NCI-H69 (cell line): ENCODE results near the gene TOP3B.

Experiments used
- DNase-seq: peaks from one replicate; lab custom pipeline; 2025; lab: John Stamatoyannopoulos, UW

The TOP3B gene

DNA sequence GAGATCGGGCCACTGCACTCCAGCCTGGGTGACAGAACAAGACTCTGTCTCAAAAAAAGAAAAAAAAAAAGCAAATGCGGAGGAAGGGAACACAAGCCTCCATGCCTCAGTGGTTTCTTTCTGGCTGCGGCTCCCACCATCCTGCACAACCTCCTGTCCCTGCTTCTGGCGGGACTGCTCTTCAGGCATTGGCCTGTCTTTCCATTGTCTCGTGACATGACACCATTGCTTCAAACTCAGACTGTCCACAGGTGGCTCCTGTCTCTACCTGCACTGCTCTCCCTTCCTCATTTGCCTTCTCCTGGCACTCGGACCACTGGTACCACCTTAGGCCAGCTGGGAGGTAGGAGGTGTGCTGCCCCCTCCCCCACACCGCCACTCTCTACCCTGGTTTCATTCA, 19.3 kb downstream of the TOP3B start:
- DNase-seq: no peak

DNA sequence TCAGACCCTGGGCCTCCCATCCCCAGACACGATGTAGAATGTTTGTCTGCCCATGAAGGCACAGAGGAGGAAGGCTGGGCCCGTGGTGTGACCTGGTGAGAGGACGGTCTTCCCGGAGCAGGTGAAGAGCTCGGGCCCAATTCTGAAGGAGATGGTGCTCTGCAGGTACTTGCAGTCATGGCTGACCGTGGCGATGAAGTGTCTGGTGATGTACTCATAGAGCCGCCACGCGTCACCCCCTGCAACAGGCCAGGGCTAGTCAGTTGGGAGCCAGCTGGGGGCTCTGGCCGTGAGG, 20.0 kb downstream of the TOP3B start:
- no peak for DNase-seq

DNA sequence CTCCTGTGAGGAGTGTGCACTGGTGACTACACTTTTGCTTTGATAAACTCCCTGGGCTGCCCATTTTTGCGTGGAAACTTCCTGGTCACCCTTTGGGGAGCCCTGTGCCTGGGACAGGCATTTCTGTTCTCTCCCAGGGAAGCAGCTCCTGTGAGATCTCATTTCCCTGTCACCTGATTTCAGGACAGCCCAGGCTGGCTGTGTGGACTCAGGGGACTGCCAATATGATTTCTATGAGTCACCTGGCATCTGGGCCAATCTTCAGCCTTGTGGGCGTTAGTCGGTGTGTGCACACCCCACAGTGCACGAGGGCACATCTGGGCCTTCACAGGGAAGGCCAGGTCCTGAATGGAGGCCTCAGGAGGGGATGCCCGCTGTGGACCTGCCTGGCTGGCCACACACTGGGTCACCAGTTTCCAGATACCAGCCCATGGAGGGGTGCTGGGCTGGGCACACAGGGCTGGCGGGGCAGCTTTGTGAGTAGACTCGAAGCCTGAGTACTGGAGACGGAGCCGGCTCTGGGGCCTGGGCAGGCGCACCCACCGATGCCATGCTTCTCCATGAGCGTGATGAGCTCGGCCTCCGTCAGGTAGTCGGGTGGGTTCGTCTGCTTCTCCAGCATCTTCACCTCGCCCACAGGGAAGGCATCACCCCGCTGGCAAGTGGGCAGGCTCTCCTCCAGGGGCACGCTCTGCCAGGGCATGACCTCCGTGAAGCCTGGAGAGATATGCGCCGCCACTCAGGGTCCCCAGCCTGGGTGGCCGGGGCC, 20.5 kb downstream of the TOP3B start:
- peak; percentile 12 for DNase-seq

- DNase-seq: no peak
Observed at GRCh38 chr22:21961127-21961867, 21.3 kb downstream of the TOP3B start.

- no peak for DNase-seq
Observed at GRCh38 chr22:21960200-21961126, 22.1 kb downstream of the TOP3B start.

- no peak for DNase-seq
Observed at GRCh38 chr22:21959274-21960074, 23.1 kb downstream of the TOP3B start.

- no peak for DNase-seq
Observed at GRCh38 chr22:21958360-21959273, 24.0 kb downstream of the TOP3B start.

DNA sequence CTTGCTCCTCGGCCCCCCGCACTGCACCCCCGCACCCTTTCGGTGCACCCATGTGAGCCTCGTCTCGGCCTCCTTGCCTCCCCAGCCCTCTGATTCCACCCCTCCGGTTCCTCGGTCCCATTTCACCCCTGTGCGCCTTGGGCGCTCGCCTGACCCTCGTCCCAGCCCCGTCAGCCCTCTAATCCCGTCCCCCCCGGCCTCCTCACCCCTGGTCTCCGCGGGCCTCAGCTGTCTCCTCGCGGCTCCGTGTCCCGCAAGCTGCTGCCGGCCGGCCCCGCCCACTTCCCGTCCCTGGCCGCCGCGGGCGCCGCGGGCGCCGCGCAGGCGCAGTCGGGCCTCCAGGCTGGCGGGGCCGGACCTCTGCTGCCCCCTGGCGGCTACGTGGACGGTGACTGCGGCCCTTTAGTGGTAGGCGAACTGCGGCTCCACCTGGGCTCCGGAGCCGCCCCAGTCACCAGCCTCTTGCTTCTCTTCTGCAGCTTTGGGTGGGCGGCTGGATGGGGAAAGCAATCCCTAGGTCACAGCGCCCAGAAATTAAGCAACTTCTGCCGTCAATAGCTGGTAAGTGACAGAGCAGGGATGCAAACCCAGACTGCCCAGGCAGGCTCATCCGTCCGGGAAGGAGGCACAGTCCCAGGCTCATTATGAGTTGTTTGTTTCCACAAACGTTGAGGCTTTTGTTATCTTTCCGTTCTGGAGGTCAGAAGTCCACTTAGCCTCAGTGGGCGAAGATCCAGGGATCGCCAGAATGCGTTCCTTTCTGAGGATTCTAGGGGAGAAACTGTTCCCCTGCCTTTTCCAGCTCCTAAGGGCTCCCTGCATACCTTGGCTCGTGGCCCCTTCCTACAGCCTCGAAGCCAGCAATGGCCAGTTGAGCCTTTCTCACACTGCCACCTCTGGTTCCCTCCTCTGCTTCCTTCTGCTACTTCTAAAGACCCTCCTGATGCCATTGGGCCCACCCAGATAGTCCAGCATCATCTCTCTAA, 29.7 kb downstream of the TOP3B start, which contains the start of gene PPM1F:
Gene PPM1F (minus strand): TSS at position 263 of the 986 bp plus-strand sequence. CDS start 6,800 bp downstream, outside the sequence.
- peak; percentile 87 for DNase-seq

DNA sequence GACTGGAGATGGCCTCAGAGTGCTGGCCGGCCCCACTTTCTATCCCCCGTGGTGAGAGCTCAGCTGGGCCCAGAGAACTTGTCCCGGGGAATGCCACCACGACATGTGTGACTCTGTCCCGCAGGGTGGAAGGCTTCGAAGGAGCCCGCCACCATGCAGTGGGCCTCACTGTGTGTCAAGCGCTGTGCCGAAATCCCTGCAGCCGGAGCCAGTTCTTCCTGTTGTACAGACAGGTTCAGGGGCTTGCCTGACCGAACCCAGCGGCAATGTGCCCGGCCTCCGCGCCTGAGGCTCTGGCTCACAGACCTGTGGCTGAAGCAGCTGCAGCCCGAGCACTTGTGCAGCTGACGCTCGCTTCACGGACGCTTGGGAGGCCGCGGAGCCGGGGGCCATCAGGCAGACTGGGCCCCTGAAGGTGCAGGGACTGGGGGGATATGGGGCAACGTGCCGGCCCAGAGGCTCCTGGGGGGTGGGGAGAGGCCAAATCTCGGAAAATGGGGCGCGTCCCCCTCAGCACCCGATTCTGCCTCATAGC, 30.6 kb downstream of the TOP3B start:
- peak; percentile 28 for DNase-seq

DNA sequence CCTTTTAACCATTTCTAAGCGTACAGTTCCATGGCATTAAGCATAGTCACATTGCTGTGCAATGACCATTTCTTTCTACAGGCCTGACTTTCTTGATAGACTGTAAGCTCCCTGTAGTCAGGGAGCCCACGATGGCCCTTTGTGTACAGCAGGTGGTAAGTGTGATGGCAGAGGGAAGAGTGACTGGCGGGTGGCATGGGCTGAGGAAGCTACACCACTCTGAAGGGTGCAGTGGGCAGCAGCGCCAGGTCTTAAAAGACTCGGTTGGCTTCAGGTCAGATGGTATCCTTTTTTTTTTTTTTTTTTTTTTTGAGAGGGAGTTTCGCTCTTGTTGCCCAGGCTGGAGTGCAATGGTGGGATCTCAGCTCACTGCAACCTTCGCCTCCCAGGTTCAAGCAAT, 31.5 kb downstream of the TOP3B start:
- DNase-seq: no peak

DNA sequence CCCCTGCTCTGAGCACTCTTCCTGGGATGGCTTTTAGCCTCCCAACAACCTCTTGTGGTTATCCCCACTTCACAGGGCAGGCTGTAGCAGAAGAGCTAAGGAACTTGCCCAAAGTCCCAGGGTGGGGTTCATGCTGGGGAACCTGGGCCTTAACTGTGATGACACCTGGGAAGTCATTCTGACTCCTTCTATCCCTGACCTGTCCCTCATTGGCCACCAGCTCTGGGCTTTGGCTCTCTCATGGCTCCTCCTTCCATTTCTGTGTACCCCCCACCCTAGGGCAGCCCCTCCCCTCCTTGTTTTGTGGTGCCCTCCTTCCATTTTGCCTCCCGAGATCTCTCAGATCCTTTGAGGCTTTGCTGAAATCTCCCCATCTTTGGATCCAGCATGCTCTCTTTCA, 32.6 kb downstream of the TOP3B start:
- DNase-seq: no peak

DNA sequence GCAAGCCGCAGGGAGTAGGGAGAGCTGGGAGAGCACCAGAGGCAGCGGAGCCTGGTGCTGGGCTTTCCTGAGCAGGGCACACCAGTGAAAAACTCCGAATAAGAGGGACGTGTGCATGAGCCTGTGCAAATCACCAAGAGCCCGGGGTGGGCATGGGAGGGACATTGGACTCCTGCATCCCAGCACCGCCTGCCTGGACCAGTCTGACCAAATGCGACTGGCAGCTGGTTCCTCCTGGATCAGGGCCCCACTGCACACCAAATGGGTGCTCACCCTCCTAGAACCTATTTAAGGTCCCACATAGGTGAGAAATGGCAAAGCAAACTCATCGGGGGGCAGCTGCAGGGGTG, 33.0 kb downstream of the TOP3B start:
- no peak for DNase-seq

- DNase-seq: no peak
Observed at GRCh38 chr22:21948824-21949568, 33.6 kb downstream of the TOP3B start.

GRCh38 chr22:21948390-21948789, 34.2 kb downstream of the TOP3B start:
- DNase-seq: no peak

GRCh38 chr22:21947040-21948014, 35.3 kb downstream of the TOP3B start:
- DNase-seq: peak; percentile 25

DNA sequence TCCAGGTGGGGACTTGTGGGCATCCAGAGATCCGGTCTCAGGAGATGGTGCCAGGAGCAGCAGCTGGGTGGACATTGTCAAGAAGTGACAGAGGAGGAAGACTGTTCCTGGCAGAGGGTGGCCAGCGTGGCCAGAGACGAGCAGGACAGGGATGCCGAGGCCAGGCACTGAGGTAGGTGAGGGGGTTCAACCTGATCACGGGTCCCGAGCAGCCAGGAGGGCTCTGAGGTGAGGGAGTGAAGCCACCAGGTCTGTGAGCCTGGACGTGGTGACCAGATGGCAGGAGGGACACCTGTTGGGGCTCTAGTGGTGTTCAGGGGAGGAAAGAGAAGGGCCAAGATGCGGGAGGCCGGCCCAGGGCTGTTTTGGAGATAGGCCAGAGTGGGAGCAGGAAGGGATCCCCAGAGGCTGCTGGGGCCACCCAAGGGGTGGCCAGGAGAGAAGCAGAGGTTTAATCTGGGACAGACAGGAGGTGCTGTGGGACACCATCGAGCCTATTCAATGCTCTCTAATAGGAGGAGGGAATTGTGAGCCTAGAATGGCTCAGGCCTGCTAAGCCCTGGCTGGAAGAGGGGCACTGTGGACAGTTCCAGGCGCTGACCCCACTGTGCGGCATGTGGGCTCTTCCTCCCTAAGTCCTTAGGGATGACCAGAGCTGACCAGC, 36.2 kb downstream of the TOP3B start:
- no peak for DNase-seq
